NCI-H524 treated with DMSO at 0.1 percent for 48 hours (cell line): Measurements from ENCODE around the gene PSMD11.
"Not testable (repeated sequence)": the region's sequence is repeated elsewhere in the genome, so short reads cannot be mapped to it uniquely, and the experiment has no call there.

Source experiments
- DNase-seq: peaks from one replicate; lab custom pipeline; 2025; lab: John Stamatoyannopoulos, UW

PSMD11 gene

DNA sequence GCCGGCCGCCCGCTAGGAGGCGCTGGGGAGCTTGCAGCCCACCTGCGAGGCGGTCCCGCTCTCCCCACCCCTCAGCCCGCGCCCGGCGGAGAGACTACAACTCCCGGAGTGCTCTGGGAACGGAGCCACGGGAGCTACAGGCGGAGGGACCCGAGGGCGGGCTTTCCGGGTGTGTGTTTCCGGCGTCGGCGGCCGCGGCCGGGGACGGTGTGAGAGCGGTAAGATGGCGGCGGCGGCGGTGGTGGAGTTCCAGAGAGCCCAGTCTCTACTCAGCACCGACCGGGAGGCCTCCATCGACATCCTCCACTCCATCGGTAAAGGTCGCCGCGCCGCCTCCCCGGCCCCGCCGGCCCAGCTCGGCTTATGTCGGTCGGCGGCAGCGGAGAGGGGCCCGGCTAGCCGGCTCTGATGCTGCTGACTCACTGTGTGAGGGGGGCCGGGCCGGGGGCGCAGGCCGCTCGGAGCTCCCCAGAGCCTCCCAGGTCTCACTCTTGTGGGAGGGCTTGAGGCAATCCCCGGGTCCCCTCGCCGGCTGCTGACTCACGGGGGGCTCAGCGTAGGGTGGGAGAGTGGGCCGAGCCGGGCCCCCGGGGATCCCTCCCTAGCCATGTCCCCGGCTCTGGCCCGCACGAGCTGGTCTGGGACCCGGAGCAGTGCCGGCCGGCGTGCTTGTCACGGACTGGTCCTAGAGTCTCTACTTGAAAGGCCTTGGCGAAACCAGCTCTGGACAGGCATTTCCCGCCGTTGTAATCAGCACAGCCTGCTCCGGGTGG is at the start of gene PSMD11:
Gene PSMD11, plus strand, starts transcription at position 210 of the 773 bp plus-strand sequence. Its CDS starts 14 bp downstream, at position 224.
- DNase-seq, result peak; percentile 83

DNA sequence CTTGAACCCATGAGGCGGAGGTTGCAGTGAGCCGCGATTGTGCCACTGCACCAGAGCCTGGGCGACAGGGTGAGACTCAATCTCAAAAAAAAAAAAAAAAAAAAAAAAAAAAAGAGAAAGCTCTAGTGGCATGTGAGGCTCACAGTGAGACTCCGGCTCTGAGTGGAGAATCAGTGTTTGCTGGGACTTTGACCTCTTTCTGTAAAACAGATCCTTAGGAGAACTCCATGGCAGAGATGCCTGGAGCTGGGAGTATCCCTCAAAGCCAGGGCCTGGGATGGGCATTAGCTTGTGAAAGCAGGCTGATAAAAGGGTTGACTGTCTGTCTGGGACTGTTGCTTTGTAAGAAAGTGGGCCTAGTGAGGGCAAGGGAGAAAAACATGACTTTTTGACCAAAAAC is 48.0 kb upstream of the PSMD11 start:
- DNase-seq, result no peak

DNA sequence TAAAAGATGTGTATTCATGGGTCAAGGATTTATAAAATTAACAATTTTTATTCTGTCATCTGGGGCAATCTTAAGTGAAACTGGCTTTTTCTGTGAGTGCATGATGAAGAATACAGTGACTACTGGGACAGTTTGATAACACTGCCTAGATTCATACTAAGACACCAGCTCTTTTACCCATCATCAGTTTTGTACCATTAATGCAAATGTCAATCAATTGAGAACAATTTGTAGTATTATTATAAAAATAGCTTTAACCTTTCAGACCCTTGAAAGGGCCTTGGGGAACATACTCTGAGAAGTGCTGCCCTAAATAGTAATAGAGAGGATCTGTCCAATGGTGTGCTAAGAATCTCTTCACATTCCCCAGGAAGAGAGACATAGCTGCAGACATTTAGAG is 45.4 kb upstream of the PSMD11 start:
- no peak for DNase-seq

DNA sequence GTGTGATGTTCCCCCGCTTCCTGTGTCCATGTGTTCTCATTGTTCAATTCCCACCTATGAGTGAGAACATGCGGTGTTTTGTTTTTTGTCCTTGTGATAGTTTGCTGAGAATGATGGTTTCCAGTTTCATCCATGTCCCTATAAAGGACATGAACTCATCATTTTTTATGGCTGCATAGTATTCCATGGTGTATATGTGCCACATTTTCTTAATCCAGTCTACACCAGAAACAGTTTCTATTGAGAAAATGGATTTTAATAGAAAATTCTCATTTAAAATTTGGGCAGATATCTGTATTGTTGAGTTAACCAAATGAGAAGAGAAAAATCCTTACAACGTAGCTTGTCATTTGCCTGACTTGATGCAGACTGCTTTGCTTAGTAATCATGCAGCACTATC is 34.2 kb upstream of the PSMD11 start:
- DNase-seq, result not testable (repeated sequence)

DNA sequence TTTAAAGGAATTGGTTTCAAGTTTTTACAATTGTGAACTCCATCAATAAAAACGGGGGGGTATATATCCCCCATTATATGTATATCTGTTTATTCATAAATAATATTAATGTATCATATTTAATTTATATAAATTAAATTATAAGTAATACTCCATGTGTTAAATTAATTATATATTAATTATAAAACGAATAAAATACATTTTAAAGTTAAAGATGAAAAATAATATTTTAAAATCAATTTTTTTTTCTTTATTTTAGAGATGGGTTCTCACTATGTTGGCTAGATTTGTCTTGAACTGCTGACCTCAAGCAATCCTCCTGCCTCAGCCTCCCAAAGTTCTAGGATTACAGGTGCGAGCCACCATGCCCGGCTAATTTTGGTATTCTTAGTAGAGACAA is 17.4 kb upstream of the PSMD11 start:
- DNase-seq, result no peak

DNA sequence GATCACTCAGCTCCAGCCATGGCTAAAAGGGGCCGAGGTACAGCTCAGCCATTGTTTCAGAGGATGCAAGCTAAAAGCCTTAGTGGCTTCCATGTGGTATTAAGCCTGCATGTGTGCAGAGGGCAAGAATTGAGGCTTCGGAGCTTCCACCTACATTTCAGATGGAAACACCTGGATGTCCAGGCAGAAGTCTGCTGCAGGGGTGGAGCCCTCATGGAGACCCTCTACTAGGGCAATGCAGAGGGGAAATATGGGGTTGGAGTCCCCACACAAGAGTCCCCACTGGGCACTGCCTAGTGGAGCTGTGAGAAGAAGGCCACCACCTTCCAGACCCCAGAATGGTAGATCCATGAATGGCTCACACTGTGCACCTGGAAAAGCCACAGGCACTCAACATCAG is 14.7 kb upstream of the PSMD11 start:
- DNase-seq, result no peak

DNA sequence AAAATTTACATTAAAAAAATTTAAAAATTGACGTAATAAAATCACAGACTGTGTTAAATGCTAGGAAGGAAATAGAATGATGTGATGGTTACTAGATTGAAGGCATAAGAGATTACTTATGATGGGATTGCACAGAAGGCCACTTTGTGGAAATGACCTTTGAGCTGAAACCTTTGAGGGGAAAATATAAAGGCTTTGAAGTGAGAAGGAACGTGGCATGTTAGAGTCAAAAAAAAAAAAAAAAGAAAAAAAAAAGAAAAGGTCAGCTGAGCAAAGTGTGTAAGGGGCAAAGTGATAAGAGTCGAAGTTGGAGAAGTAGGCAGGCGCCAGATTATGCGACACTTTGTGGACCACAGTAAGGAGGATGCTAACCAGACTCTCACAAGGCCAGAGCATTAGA is 3.6 kb upstream of the PSMD11 start:
- no peak for DNase-seq

DNA sequence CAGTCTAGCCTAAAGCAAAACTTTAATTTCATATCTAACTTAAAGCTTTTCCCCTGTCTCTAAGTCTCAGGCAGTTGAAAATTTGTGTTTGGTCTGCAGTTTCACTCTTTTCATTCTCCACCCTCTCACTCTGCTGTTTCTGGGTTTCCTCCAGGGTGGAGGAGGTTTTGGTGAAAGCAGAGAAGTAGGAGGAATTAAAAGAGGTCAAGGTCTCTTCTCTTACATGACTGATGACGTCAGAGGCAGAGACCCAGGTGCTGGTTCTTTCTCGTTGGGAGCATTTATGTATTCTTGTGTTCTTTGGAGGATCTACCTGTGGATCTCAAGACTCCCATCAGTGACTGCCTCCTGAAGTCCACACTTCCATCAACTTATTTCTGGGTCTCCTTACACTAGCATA is 2.4 kb upstream of the PSMD11 start:
- DNase-seq, result no peak

DNA sequence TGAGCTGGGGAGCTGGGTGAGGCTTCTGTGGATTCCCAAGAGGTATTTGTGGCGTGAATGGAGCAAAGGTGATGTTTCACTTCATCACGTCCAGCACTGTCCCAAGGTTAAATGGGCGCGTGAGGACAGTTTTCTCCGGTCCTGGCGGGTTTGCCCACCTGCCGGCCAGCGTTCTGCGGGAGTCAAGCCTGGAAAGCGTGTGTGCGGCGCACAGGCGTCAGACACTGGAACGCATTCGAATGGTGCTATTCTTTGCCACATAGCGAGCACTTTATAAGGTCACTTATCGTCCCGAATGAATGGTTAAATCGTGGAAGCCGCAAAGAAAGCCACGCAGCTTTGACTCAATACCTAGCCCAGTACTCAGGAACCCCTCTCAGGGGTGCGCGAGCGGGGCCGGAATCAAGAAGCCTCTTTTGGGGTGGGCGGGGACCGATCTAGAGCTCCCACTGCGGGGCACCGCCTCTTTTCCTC is 446 bp upstream of the PSMD11 start:
- DNase-seq, result no peak

DNA sequence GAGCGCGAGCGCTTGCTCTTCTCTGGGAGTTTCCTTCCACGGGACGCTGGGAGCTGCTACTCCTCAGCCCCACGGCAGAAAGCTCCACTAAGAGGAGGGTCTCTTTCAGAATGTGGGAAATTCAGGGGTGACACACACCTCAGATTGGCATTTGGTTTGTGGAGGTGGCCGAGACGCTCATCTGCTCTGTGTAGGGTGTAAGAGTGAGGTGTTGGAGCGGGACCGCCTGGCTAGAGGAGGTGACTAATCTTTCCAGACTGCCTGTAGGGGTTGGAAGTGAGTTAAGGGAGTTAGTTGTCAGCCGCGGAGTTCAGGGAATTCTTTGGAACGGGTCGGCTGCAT is 735 bp downstream of the PSMD11 start:
- DNase-seq, result no peak

DNA sequence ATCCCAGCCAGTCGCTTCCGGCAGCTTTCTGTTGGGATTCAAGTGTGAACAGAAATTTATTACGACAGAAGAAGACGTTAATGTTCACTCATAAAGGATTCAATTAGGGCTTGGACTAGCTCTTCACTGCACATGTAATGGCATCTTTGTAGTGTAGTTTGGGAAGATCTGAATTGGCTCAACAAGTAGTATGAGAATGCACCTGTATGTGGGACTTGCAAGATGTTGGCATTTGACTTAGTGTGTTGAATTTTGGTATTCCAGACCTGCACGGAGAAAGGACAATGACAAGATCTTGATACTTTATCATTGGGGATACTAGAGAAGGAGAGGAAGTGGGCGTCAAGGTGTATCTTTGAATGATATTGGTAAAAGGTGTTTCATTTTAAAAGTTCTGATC is 1.2 kb downstream of the PSMD11 start:
- no peak for DNase-seq

DNA sequence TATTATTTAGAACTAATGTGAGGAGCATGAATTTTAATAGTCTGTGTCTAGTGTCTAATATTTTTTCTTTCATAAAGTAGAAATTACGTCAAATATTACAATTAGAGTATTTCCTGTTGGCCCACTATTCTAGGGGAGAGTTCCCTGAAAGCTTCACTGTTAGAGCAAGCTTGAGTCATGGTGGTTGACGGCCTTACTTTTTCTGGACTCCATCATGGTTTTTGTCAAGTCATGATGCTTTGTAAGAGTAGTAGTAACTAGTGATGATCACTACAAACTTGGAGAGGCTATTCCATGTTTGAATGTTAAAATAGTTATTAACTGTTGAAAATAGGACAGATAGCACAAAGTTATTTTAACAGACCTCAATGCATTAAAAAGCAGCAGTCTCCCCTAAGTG is 1.7 kb downstream of the PSMD11 start:
- DNase-seq, result no peak

DNA sequence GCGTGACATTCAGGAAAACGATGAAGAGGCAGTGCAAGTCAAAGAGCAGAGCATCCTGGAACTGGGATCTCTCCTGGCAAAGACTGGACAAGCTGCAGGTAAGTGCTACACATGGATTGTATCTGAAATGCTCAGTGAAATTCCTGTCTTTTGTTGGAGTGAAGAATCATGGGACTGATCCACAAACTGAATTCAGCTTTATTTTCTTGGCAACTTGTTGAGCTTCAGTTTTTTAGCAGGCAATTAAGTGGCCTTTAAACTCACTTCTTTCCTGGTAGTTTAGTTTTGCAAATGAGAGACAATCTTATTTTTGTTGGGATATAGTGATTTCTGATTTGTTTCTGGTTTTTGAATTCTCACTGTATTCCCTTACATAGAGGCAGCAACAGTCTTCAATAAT is 2.6 kb downstream of the PSMD11 start:
- no peak for DNase-seq

DNA sequence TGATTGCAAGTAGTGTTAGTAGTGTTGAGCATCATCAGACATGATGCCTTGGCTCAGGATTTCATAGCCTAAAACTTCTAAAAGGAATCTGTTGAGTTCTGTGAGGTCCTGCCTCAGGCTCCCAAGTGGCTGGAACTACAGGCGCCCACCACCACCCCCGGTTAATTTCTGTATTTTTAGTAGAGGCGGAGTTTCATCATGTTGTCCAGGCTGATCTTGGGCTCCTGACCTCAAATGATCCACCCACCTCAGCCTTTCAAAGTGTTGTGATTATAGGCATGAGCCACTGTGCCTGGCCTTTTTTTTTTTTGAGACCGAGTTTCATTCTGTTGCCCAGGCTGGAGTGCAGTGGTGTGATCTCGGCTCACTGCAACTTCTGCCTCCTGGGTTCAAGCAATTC is 5.7 kb downstream of the PSMD11 start:
- no peak for DNase-seq

DNA sequence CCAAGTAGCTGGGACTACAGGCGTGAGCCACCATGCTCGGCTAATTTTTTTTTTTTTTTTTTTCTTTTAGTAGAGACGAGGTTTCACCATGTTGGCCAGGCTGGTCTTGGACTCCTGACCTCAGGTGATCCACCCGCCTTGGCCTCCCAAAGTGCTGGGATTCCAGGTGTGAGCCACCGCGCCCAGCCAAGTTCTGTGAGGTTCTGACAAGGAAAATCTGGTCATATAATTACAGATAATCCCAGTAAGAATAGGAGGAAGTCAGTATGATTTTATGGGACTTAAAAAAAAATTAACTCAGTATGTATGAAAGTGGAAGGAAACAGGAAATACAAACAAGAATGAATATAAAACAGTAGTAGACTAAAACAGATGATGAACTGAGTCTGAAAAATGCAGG is 6.1 kb downstream of the PSMD11 start:
- not testable (repeated sequence) for DNase-seq

DNA sequence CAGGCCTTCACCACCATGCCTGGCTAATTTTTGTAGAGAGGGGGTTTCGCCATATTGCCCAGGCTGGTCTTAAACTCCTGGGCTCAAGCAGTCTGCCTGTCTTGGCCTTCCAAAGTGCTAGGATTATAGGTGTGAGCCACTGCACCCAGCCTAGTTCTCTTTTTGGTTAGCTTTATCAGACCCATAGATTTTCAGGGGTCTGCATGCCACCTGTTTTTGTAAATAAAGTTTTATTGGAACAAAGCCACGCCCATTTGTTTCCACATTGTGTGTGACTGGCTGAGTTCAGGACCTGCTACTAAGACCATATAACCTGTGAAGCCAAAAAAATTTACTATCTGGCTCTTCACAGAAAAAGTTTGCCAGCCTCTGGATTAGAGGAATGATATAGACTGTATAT is 7.6 kb downstream of the PSMD11 start:
- no peak for DNase-seq

DNA sequence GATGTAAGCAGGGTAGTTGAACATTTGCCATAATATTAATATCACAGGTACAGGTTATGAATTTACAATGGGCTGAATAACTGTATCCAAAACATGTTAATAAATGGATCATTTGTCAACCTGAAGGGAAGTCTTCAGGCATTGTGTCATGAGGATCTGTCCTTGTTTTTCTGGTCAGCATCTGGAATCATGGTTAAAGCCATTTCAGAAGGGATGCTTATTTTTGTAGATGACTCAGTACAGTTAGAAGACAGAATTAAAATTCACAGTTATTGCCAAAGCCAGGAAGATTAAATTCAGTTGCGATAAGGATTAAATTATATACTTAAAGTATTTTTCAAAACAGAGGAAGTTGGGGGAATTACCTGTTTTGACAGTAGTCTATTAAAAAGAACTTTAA is 8.0 kb downstream of the PSMD11 start:
- no peak for DNase-seq

DNA sequence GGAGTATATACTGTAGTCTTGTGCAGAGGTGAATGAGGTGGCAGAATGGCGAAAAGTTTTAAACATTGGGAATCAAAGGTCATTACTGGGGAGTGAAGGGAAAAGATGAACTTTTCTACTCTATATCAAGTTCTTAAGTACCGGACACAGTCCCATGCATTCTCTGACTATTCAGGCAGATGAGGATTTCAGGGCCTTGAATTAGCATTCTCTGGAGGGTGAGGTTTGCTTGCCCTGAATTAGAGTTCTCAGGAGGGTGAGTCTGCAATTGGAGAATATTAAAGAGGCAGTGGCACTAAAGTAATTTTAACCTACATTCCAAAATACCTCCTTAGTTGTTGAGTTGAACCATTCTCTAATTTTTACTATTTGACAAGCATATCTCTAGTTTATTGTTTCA is 9.1 kb downstream of the PSMD11 start:
- no peak for DNase-seq

DNA sequence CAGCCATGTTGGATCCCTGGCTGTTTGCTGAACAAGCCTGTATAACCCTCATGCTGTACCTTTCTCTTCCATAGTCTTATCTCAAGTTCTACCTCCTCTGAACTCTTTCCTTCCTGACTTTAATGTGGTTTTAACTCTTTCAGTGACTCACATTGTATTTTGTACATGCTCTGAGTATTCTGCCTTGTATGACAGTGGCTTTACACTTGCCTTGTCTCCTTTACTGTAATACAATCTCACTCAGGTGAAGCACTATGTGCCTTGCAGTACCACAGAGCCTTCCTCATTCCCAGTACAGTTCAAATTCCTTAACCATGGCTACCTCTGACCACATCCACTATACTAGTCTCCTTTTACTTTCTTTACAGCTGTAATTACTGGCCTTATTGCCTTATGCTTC is 14.1 kb downstream of the PSMD11 start:
- DNase-seq, result no peak

DNA sequence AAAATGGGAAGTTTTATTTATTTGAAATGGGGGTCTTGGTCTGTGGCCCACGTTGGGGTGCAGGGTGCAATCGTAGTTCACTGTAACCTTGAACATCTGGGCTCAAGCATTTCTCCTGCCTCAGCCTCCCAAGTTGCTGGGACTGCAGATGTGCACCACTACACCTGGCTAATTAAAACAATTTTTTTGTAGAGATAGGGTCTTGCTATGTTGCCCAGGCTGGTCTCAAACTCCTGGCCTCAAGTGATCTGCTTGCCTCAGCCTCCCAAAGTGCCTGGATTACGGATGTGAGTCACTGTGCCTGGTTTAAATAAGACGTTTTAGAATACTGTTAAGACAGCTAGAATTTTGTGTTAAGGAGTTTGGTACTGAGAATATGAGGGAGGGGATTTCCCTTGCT is 15.7 kb downstream of the PSMD11 start:
- DNase-seq, result no peak

DNA sequence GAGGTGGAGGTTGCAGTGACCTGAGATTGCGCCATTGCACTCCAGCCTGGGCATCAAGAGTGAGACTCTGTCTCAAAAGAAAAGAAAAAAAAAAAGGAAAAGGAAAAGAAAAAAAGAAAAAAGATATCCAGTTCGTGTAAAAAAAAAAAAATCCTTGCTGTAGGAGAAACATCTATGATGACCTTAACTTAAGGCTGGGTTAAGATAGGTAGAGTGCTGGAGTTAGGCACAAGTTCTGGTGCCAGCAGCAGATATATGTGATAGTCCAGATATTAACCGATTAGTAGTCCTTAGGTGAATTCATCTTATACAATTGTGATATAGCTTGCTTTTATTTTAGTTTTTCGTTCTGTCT is 17.2 kb downstream of the PSMD11 start:
- DNase-seq, result no peak

DNA sequence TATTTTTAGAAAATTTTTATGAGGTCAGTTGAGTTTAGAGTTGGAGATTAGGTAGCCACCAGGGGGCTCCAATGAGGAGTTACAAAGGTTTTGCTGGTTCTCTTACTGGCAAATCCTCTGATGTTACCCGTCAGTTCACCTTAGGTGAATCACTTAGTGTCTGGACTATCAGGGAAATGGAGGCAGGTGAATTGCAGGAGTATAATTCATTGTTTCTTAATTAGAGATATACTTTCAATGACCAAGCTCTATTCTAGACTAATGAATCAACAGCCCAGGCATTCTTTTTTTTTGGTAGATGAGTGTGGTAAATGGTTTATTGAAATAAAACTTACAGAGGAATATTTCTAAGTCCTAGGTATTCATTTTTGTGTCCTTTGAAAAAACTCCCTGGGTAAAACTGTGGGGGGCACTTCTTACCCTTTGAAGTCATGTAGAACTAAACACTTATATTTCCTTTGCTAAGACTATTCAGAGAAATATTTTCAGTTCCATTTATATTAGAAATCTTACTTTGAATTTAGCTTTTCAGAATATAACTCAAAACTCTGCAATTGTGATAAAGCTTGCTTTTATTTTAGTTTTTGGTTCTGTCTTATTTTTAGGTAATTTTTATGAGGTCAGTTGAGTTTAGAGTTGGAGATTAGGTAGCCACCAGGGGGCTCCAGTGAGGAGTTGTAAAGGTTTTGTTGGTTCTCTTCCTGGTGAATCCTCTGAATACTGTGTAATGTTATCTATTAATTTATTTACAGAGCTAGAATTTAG is 17.7 kb downstream of the PSMD11 start:
- peak; percentile 29 for DNase-seq

DNA sequence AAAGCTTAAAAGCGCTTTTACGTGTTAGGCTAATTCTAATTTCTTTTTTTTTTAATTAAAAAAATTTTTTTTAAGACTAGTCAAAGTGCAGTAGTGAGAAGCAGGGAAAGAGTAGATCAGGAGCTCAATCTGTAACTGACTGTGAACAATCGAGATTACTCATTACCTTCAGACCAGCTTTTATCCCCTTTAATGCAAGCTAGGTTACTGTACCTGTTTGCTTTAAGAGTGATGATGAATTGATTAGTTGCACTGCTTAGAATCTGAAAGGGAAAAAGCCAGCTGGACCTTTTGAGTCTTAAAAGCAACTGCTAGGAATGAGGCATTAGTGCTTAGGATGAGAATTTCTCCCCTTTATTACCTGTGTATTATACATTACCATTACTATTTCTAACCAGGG is 19.0 kb downstream of the PSMD11 start:
- no peak for DNase-seq

DNA sequence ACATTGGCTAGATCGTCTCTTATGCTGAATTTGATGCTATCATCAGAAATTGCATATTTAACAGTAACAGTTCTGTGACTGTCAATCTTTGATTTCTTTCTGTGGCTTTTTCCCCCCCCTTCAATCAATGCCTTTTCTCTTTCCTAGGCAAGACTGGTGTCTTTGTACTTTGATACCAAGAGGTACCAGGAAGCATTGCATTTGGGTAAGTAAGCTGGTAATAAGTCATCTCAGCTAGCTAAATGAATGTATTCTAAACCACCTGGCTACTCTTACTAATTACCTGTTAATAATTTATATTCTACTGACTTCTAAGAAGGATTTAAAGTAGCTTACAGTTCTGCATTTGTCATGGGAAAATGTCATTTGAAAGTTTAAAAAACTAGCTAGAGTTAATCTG is 20.1 kb downstream of the PSMD11 start:
- no peak for DNase-seq
